Right ventricle myocardium inferior (tissue), 1 donor: Measurements from ENCODE around the gene FGF18. TPM values are rescaled to one million over a fixed set of nuclear protein-coding genes. Genes with fewer than 3 reads are reported as not detected.
"Not testable (repeated sequence)": the region's sequence is repeated elsewhere in the genome, so short reads cannot be mapped to it uniquely, and the experiment has no call there.

Experiments used
- ATAC-seq: fragments of 200-7000 bp; cut with Tn5 transposase; one replicate; pipeline ENCODE4 v1.9.1; 2020; ENCODE audit warnings: mild to moderate bottlenecking, moderate library complexity
- DNase-seq: peaks from one replicate; pipeline ENCODE4 v3.0.0; 2021; ENCODE audit errors: missing footprints
- intact Hi-C: fragments of 100-400 bp; cut with DNase I; formaldehyde crosslinking; loops from one replicate; pipeline ENCODE4 v1.11.0; 2022
- total RNA-seq: library from RNA; stranded (reverse); fragmentation: NEBNext Ultra II Directional; extraction: Animal tissue kit (Norgen Biotek cat#: 25700); gene quantifications from one replicate; pipeline ENCODE4 v1.2.1, GENCODE V29; 2021
- donor health status: DM: no; HTN: yes; CAD: no; lungs with severe emphysema.

Gene FGF18
- total RNA-seq, 1 donor from 2014 or later = 10.1 TPM

- DNase-seq (no peak), ATAC-seq (no peak)
- intact Hi-C loops = no loop called here
Observed at GRCh38 chr5:171397190-171397589, 22.3 kb upstream of the FGF18 start.

- peak; percentile 9 for ATAC-seq
- no peak for DNase-seq
- intact Hi-C loops = no loop called here
Observed at GRCh38 chr5:171397599-171397998, 21.8 kb upstream of the FGF18 start.

- peak; percentile 17 for ATAC-seq
- DNase-seq, intact Hi-C loops: not testable (repeated sequence)
Observed at GRCh38 chr5:171398660-171399059, 20.8 kb upstream of the FGF18 start.

GRCh38 chr5:171400169-171400568, 19.3 kb upstream of the FGF18 start:
- ATAC-seq (no peak), DNase-seq (no peak)
- intact Hi-C loops = no loop called here

- no peak for DNase-seq
- no peak for ATAC-seq
- intact Hi-C loops = no loop called here
Observed at GRCh38 chr5:171401167-171401947, 18.1 kb upstream of the FGF18 start.

- intact Hi-C loops, ATAC-seq, DNase-seq: not testable (repeated sequence)
Observed at GRCh38 chr5:171402751-171403150, 16.7 kb upstream of the FGF18 start.

GRCh38 chr5:171405615-171406014, 13.8 kb upstream of the FGF18 start:
- ATAC-seq = peak; percentile 54
- DNase-seq = no peak
- intact Hi-C loops = no loop called here

- intact Hi-C loops = no loop called here
- DNase-seq (no peak), ATAC-seq (no peak)
Observed at GRCh38 chr5:171407234-171407633, 12.2 kb upstream of the FGF18 start.

GRCh38 chr5:171409164-171410136, 10.0 kb upstream of the FGF18 start:
- intact Hi-C loops = loop anchor here (10.0 kb wide), 1 partner anchor 655 kb away; no protein-coding TSS in a partner anchor
- ATAC-seq (no peak), DNase-seq (no peak)

GRCh38 chr5:171410181-171410580, 9.3 kb upstream of the FGF18 start:
- intact Hi-C loops = loop anchor here (10.0 kb wide), 1 partner anchor 655 kb away; no protein-coding TSS in a partner anchor
- ATAC-seq (no peak), DNase-seq (no peak)

- ATAC-seq = no peak
- DNase-seq = no peak
- intact Hi-C loops = loop anchor here (10.0 kb wide), 1 partner anchor 653 kb away; no protein-coding TSS in a partner anchor
Observed at GRCh38 chr5:171412186-171412585, 7.3 kb upstream of the FGF18 start.

GRCh38 chr5:171413153-171413910, 6.1 kb upstream of the FGF18 start:
- intact Hi-C loops = loop anchor here (10.0 kb wide), 1 partner anchor 651 kb away; no protein-coding TSS in a partner anchor
- ATAC-seq = no peak

GRCh38 chr5:171413993-171414392, 5.5 kb upstream of the FGF18 start:
- ATAC-seq, DNase-seq: not testable (repeated sequence)
- intact Hi-C loops = loop anchor here (10.0 kb wide), 1 partner anchor 651 kb away; no protein-coding TSS in a partner anchor

More at GRCh38 chr5:171413153-171413910, 6.1 kb upstream of the FGF18 start:
- DNase-seq = no peak

GRCh38 chr5:171415115-171415730, 4.2 kb upstream of the FGF18 start:
- intact Hi-C loops = loop anchor here (10.0 kb wide), 1 partner anchor 650 kb away; no protein-coding TSS in a partner anchor
- DNase-seq (no peak), ATAC-seq (no peak)

GRCh38 chr5:171416160-171417049, 3.0 kb upstream of the FGF18 start:
- intact Hi-C loops = loop anchor here (10.0 kb wide), 1 partner anchor 648 kb away; no protein-coding TSS in a partner anchor
- ATAC-seq (no peak), DNase-seq (no peak)

- intact Hi-C loops = loop anchor here (1.0 to 10.0 kb wide), 3 partner anchors 66 to 646 kb away; no protein-coding TSS in a partner anchor
- peak; percentile 85 for DNase-seq
- ATAC-seq = peak; percentile 85
Observed at GRCh38 chr5:171418316-171418981, 998 bp upstream of the FGF18 start.
